ENCODE data around the gene HBEGF. TPM values are rescaled to one million over a fixed set of nuclear protein-coding genes. Genes with fewer than 3 reads are reported as not detected.
"Not testable (repeated sequence)": the region's sequence is repeated elsewhere in the genome, so short reads cannot be mapped to it uniquely, and the experiment has no call there.

Gene HBEGF
- total RNA-seq, 1 donor from 2014 or later = 22.6 TPM

DNA sequence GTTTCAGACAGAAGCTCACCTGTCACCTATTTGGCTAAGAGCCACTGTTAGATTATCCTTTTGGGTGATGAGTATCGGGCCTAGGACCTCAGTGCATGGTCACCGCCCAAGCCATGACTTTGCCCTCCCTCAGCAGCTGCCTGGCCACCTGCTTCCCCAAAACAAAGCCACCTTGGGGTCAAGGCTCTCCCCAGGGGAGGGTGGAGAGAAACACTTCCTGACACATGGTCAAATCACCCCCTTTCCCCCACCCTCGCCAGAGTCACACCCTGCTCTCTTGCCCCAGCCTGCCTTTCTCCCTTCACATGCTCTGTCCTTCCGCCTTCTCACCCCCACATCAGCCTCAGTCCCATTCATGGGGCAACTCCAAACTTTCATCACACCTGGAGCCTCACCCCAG is 1.7 kb upstream of the HBEGF start:
- H3K4me3 Mint-ChIP-seq (ENCODE audit: unreplicated experiment) = no peak overlapping the region
- no peak for DNase-seq (ENCODE audit: low spot score)
- H3K9me3 Mint-ChIP-seq (ENCODE audit: unreplicated experiment) = no peaks in the 10 kb centered on the region
- TF ChIP-seq, protein P1, sequence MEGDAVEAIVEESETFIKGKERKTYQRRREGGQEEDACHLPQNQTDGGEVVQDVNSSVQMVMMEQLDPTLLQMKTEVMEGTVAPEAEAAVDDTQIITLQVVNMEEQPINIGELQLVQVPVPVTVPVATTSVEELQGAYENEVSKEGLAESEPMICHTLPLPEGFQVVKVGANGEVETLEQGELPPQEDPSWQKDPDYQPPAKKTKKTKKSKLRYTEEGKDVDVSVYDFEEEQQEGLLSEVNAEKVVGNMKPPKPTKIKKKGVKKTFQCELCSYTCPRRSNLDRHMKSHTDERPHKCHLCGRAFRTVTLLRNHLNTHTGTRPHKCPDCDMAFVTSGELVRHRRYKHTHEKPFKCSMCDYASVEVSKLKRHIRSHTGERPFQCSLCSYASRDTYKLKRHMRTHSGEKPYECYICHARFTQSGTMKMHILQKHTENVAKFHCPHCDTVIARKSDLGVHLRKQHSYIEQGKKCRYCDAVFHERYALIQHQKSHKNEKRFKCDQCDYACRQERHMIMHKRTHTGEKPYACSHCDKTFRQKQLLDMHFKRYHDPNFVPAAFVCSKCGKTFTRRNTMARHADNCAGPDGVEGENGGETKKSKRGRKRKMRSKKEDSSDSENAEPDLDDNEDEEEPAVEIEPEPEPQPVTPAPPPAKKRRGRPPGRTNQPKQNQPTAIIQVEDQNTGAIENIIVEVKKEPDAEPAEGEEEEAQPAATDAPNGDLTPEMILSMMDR (IDR thresholded peaks at IDR 0.05; ENCODE audit: unreplicated experiment) = no peak
- H3K27me3 Mint-ChIP-seq (ENCODE audit: unreplicated experiment) = peaks cover 8% of the 10 kb centered on the region
- peaks cover 40% of the 10 kb centered on the region for H3K4me1 Mint-ChIP-seq (ENCODE audit: unreplicated experiment)
- no peak overlapping the region for H3K27ac Mint-ChIP-seq (ENCODE audit: unreplicated experiment)
- peaks cover 1% of the 10 kb centered on the region for H3K36me3 Mint-ChIP-seq (ENCODE audit: low read depth, unreplicated experiment)

DNA sequence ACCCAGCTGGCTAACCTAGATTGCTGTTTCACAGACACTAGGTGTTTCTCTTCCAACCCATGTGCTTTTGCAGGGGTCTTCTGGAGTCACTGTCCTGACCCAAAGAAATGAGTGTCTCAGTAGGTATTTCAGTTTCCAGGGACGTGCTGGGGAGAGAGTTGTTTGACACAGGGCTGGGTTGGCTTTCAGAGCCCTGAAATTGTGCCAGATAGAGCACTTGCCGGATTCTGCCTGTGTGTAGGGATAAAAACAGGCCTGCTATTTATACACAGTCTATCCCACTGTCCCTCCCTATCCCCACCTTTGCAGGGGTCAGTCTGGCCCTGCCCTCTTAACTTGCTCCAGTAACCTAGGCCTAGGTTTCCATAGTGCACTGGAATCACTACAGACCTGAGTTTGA is 957 bp upstream of the HBEGF start:
- Mint-ChIP-seq H3K27ac (ENCODE audit: unreplicated experiment) (peak overlapping the region; percentile 48), H3K36me3 (ENCODE audit: low read depth, unreplicated experiment) (peaks cover 4% of the 10 kb centered on the region), H3K4me3 (ENCODE audit: unreplicated experiment) (peak overlapping the region; percentile 89), H3K27me3 (ENCODE audit: unreplicated experiment) (peaks cover 8% of the 10 kb centered on the region), H3K9me3 (ENCODE audit: unreplicated experiment) (no peaks in the 10 kb centered on the region), H3K4me1 (ENCODE audit: unreplicated experiment) (peaks cover 47% of the 10 kb centered on the region)
- no peak for DNase-seq (ENCODE audit: low spot score)
- TF ChIP-seq, protein P1 (IDR thresholded peaks at IDR 0.05; ENCODE audit: unreplicated experiment) = no peak

DNA sequence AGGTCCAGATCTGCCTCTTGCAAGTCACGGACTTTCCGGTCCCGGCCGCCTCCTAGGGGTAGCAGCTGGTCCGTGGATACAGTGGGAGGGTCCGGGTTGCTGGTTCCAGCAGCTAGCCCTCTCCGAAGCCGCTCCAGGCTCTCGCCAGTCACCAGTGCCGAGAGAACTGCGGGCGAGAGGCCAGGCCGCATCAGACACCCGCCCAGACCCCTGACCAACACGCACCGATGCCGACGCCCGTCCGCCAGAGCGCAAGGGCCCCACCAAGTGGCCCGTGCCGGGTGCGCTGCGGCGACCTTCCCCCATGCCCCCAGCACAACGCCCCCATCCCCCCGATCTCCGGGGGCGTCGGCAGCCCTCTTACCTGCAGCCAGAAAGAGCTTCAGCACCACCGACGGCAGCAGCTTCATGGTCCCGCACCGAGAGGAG is 470 bp downstream of the HBEGF start:
- peaks cover 13% of the 10 kb centered on the region for H3K36me3 Mint-ChIP-seq (ENCODE audit: low read depth, unreplicated experiment)
- peaks cover 54% of the 10 kb centered on the region for H3K4me1 Mint-ChIP-seq (ENCODE audit: unreplicated experiment)
- peaks cover 8% of the 10 kb centered on the region for H3K27me3 Mint-ChIP-seq (ENCODE audit: unreplicated experiment)
- no peaks in the 10 kb centered on the region for H3K9me3 Mint-ChIP-seq (ENCODE audit: unreplicated experiment)
- peak; percentile 62 for DNase-seq (ENCODE audit: low spot score)
- TF ChIP-seq, protein P1 (IDR thresholded peaks at IDR 0.05; ENCODE audit: unreplicated experiment) = no peak
- H3K27ac Mint-ChIP-seq (ENCODE audit: unreplicated experiment) = no peak overlapping the region
- H3K4me3 Mint-ChIP-seq (ENCODE audit: unreplicated experiment) = peak overlapping the region; percentile 95

DNA sequence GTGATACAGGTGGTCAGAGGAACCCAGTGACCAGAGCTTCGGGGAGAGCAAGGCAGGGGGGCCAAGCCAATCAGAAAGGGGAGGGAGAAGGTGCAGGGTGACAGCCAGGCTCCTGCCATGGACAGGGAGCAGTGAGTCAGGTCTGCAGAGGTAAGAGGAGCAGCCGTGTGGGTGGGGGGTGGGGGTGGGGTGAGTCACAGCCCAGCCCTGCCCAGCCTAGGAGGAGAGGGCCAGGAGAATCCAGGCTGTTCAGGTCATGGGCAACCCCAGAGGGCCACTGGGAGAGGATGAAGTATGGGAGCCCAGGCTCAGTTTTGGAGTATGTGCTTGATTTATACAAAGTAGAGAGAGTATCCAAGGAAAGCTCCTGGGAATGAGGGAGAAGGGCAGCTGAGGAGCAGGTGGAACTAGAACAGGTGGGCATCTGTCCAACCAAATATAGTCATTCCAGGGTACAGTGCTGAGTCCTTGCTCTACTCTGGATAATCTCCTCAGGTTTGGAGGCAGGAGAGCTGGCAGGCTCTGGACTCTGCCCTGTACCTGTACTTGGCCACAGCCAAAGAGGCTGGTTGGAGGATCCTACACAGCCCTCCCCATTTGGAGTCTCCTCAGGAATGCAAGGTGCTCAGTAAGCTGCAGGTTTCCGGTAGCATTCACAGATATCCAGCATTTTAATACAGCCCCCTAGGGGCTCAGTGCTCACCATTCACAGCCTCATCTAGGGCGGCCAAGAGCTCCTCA is 1.6 kb downstream of the HBEGF start:
- DNase-seq (ENCODE audit: low spot score) = no peak
- Mint-ChIP-seq H3K4me1 (ENCODE audit: unreplicated experiment) (peaks cover 55% of the 10 kb centered on the region), H3K9me3 (ENCODE audit: unreplicated experiment) (no peaks in the 10 kb centered on the region), H3K4me3 (ENCODE audit: unreplicated experiment) (peak overlapping the region; percentile 95), H3K27ac (ENCODE audit: unreplicated experiment) (no peak overlapping the region), H3K36me3 (ENCODE audit: low read depth, unreplicated experiment) (peaks cover 19% of the 10 kb centered on the region), H3K27me3 (ENCODE audit: unreplicated experiment) (peaks cover 8% of the 10 kb centered on the region)
- TF ChIP-seq, protein P1 (IDR thresholded peaks at IDR 0.05; ENCODE audit: unreplicated experiment) = no peak

DNA sequence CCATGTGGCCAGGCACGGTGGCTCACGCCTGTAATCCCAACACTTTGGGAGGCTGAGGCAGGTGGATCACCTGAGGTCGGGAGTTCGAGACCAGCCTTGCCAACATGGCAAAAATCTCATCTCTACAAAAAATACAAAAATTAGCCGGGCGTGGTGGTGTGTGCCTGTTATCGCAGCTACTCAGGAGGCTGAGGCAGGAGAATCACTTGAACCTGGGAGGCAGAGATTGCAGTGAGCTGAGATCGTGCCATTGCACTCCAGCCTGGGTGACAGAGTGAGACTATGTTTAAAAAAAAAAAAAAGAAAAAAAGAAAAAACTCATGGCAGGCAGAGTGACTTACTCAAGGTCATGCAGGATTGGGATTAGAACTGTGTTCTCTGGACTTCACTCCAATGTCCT is 2.6 kb downstream of the HBEGF start:
- H3K27ac Mint-ChIP-seq (ENCODE audit: unreplicated experiment); DNase-seq (ENCODE audit: low spot score); H3K9me3 Mint-ChIP-seq (ENCODE audit: unreplicated experiment); H3K27me3 Mint-ChIP-seq (ENCODE audit: unreplicated experiment): not testable (repeated sequence)
- H3K4me3 Mint-ChIP-seq (ENCODE audit: unreplicated experiment) = peak overlapping the region; percentile 40
- peaks cover 54% of the 10 kb centered on the region for H3K4me1 Mint-ChIP-seq (ENCODE audit: unreplicated experiment)
- H3K36me3 Mint-ChIP-seq (ENCODE audit: low read depth, unreplicated experiment) = peaks cover 22% of the 10 kb centered on the region

Measured in endothelial cell (in vitro differentiated cells).